Measurements from ENCODE around the gene SPHK1.
"Not testable (repeated sequence)": the region's sequence is repeated elsewhere in the genome, so short reads cannot be mapped to it uniquely, and the experiment has no call there.

The SPHK1 gene

GRCh38 chr17:76384222-76384986, at the start of gene SPHK1:
SPHK1 (plus strand) TSS chr17:76384609; CDS start chr17:76385645, 1,036 bp downstream.
- Histone ChIP-seq H3K4me1 (ENCODE audit: insufficient read depth, low read length) (peaks cover 10% of the 10 kb centered on the region; the same call in 1 of the 2 replicates), H3K9me3 (ENCODE audit: insufficient read depth, low read depth, low read length) (no peaks in the 10 kb centered on the region), H3K4me3 (ENCODE audit: low read length) (peak within 1 kb of the TSS; percentile 74), H3K36me3 (ENCODE audit: insufficient read depth, low read depth, low read length) (no peaks in the 10 kb centered on the region), H3K27me3 (ENCODE audit: insufficient read depth, low read length) (peaks cover 62% of the 10 kb centered on the region), H3K9ac (ENCODE audit: low read depth, low read length) (peak within 1 kb of the TSS; percentile 33; the same call in 1 of the 2 replicates), H3K27ac (ENCODE audit: low read length) (no peak within 1 kb of the TSS)

DNA sequence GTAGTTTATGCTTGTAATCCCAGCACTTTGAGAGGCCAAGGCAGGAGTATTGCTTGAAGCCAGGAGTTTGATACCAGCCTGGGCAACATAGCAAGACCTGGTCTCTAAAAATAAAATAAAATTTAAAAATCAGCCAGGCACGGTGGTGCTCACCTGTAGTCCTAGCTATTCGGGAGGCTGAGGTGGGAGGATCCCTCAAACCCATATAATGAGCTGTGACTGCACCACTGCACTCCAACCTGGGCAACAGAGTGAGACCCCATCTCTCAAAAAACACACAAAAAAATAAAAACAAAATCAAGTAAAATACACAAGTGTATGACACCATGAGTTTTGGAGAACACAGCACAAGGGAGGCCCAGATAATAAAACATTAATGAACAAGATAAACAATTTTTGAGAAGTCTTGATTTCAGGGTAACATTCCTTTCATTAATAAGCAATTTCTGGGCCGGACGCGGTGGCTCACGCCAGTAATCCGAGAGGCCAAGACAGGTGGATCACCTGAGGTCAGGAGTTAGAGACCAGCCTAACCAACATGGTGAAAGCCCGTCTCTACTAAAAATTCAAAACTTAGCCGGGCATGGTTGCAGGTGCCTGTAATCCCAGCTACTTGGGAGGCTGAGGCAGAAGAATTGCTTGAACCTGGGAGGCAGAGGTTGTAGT, 48.6 kb upstream of the SPHK1 start:
- no peak overlapping the region for H3K9ac ChIP-seq (ENCODE audit: low read depth, low read length)

DNA sequence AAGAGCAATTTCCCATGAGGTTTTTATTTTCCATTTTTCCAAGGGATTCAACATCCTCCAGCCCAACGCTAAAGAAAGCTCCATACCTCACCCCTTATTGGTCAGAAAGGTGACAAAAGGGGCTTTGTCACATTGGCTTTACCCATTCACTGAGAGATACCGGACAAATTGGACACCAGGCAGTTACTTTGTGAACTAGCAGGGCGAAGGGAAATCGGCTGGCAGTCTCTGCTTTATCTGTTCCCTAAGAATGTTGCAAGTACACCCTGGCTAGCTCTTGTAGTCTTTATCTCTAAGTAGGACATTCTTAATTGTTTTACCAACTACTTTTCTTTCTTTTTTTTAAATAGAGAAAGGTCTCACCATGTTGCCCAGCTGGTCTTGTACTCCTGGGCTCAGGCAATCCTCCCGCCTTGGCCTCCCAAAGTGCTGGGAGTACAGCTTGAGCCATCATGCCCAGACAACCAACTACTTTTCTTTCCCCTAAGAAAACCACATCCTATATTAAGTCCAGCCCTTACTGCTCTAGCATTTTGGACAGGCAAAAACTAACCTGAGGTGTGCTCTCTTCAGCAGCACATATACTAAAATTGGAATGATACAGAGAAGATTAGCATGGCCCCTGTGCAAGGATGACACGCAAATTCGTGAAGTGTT, 47.5 kb upstream of the SPHK1 start:
- no peaks in the 10 kb centered on the region for H3K27me3 ChIP-seq (ENCODE audit: insufficient read depth, low read length)
- peaks cover 11% of the 10 kb centered on the region; the same call in 1 of the 2 replicates for H3K36me3 ChIP-seq (ENCODE audit: insufficient read depth, low read depth, low read length)
- no peaks in the 10 kb centered on the region for H3K9me3 ChIP-seq (ENCODE audit: insufficient read depth, low read depth, low read length)
- no peak overlapping the region for H3K27ac ChIP-seq (ENCODE audit: low read length)
- H3K9ac ChIP-seq (ENCODE audit: low read depth, low read length) = no peak overlapping the region
- H3K4me1 ChIP-seq (ENCODE audit: insufficient read depth, low read length) = no peaks in the 10 kb centered on the region
- no peak overlapping the region for H3K4me3 ChIP-seq (ENCODE audit: low read length)

More for the DNA sequence above, 48.6 kb upstream of the SPHK1 start:
- no peaks in the 10 kb centered on the region for H3K4me1 ChIP-seq (ENCODE audit: insufficient read depth, low read length)
- H3K27me3 ChIP-seq (ENCODE audit: insufficient read depth, low read length) = no peaks in the 10 kb centered on the region
- H3K27ac ChIP-seq (ENCODE audit: low read length) = no peak overlapping the region
- no peak overlapping the region for H3K4me3 ChIP-seq (ENCODE audit: low read length)
- H3K36me3 ChIP-seq (ENCODE audit: insufficient read depth, low read depth, low read length) = peaks cover 15% of the 10 kb centered on the region; the same call in 1 of the 2 replicates
- no peaks in the 10 kb centered on the region for H3K9me3 ChIP-seq (ENCODE audit: insufficient read depth, low read depth, low read length)

- Histone ChIP-seq H3K9me3 (ENCODE audit: insufficient read depth, low read depth, low read length) (no peaks in the 10 kb centered on the region), H3K36me3 (ENCODE audit: insufficient read depth, low read depth, low read length) (peaks cover 13% of the 10 kb centered on the region; the same call in 1 of the 2 replicates), H3K4me3 (ENCODE audit: low read length) (no peak overlapping the region), H3K27ac (ENCODE audit: low read length) (no peak overlapping the region), H3K4me1 (ENCODE audit: insufficient read depth, low read length) (no peaks in the 10 kb centered on the region), H3K27me3 (ENCODE audit: insufficient read depth, low read length) (no peaks in the 10 kb centered on the region), H3K9ac (ENCODE audit: low read depth, low read length) (no peak overlapping the region)
Observed at GRCh38 chr17:76337413-76337777, 47.0 kb upstream of the SPHK1 start.

DNA sequence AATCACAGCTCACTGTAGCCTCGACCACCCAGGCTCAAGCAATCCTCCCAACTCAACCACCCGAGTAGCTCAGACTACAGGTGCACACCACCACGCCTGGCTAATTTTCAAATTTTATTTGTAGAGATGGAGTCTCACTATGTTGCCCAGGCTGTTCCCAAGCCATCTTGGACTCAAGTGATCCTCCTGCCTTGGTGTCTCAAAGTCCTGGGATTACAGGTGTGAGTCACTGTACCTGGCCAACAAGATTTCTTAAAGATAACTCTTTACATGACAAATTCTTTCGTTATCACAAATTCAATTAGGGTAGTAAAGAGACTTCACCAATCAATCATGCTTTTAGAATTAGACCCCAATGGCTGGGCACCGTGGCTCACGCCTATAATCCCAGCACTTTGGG, 43.1 kb upstream of the SPHK1 start:
- Histone ChIP-seq H3K36me3 (ENCODE audit: insufficient read depth, low read depth, low read length) (peaks cover 38% of the 10 kb centered on the region), H3K27me3 (ENCODE audit: insufficient read depth, low read length) (no peaks in the 10 kb centered on the region), H3K4me1 (ENCODE audit: insufficient read depth, low read length) (no peaks in the 10 kb centered on the region), H3K4me3 (ENCODE audit: low read length) (no peak overlapping the region), H3K27ac (ENCODE audit: low read length) (no peak overlapping the region), H3K9ac (ENCODE audit: low read depth, low read length) (no peak overlapping the region), H3K9me3 (ENCODE audit: insufficient read depth, low read depth, low read length) (no peaks in the 10 kb centered on the region)

- H3K9me3 ChIP-seq (ENCODE audit: insufficient read depth, low read depth, low read length) = no peaks in the 10 kb centered on the region
- H3K27ac ChIP-seq (ENCODE audit: low read length) = no peak overlapping the region
- no peaks in the 10 kb centered on the region for H3K27me3 ChIP-seq (ENCODE audit: insufficient read depth, low read length)
- H3K4me3 ChIP-seq (ENCODE audit: low read length) = no peak overlapping the region
- H3K9ac ChIP-seq (ENCODE audit: low read depth, low read length) = no peak overlapping the region
- peaks cover 51% of the 10 kb centered on the region for H3K36me3 ChIP-seq (ENCODE audit: insufficient read depth, low read depth, low read length)
- H3K4me1 ChIP-seq (ENCODE audit: insufficient read depth, low read length) = no peaks in the 10 kb centered on the region
Observed at GRCh38 chr17:76343106-76343505, 41.3 kb upstream of the SPHK1 start.

DNA sequence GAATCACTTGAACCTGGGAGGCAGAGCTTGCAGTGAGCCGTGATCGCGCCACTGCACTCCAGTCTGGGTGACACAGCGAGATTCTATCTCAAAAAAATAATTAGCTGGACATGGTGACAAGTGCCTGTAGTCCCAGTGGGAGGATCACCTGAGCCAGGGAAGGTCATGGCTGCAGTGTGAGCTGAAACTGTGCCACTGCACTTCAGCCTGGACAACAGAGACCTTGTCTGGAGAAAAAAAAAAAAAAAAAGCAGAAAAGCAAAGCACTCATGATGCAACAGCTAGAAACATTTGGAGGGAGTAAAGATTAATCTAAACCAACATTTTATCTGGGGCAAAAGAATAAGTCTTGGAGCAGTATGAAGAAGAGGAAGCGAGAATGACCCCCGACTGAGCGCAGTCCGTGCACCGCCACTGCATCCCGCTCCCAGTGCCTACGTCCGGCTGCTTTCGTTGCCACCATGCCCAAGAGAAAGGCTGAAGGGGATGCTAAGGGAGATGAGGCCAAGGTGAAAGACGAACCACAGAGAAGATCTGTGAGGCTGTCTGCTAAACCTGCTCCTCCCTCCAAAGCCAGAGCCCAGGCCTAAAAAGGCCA, 38.9 kb upstream of the SPHK1 start:
- Histone ChIP-seq H3K27ac (ENCODE audit: low read length) (no peak overlapping the region), H3K4me3 (ENCODE audit: low read length) (no peak overlapping the region), H3K4me1 (ENCODE audit: insufficient read depth, low read length) (no peaks in the 10 kb centered on the region), H3K9ac (ENCODE audit: low read depth, low read length) (no peak overlapping the region), H3K27me3 (ENCODE audit: insufficient read depth, low read length) (no peaks in the 10 kb centered on the region), H3K9me3 (ENCODE audit: insufficient read depth, low read depth, low read length) (no peaks in the 10 kb centered on the region), H3K36me3 (ENCODE audit: insufficient read depth, low read depth, low read length) (peaks cover 48% of the 10 kb centered on the region)

DNA sequence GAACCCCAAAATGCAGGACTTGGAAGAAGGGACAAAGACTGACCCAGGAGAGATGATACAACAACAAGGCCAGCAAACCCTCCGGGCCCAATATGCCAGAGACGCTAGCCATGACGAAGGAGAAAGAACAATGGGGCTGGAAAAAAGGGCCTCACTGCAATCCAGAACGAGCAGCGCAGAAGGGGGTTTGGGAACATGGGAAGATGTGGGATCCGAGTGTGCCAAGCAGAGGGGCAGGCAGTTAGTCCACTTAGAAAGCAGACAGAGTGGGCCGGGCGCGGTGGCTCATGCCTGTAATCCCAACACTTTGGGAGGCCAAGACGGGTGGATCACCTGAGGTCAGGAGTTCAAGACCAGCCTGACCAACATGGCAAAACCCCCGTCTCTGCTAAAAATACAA, 37.5 kb upstream of the SPHK1 start:
- H3K27ac ChIP-seq (ENCODE audit: low read length) = not testable (repeated sequence)
- peaks cover 42% of the 10 kb centered on the region for H3K36me3 ChIP-seq (ENCODE audit: insufficient read depth, low read depth, low read length)

DNA sequence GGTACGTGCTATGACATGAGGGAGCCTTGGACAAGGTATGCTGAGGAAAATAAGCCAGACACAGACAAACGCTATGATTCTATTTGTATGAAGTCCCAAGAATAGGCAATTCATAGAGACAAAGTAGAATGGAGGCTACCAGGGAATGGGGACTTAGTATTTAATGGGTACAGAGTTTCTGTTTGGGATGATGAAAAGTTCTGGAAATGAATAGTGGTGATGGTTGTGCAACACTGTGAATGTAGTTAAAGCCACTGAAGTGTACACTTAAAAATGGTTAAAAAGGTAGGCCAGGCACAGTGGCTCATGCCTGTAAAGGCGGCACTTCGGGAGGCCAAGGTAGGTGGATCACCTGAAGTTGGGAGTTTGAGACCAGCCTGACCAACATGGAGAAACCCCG, 33.9 kb upstream of the SPHK1 start:
- Histone ChIP-seq H3K4me1 (ENCODE audit: insufficient read depth, low read length) (peaks cover 4% of the 10 kb centered on the region; the same call in 1 of the 2 replicates), H3K9ac (ENCODE audit: low read depth, low read length) (no peak overlapping the region), H3K4me3 (ENCODE audit: low read length) (no peak overlapping the region), H3K27me3 (ENCODE audit: insufficient read depth, low read length) (peaks cover 4% of the 10 kb centered on the region; the same call in 1 of the 2 replicates), H3K9me3 (ENCODE audit: insufficient read depth, low read depth, low read length) (no peaks in the 10 kb centered on the region), H3K36me3 (ENCODE audit: insufficient read depth, low read depth, low read length) (peaks cover 22% of the 10 kb centered on the region), H3K27ac (ENCODE audit: low read length) (no peak overlapping the region)

More for the DNA sequence above, 37.5 kb upstream of the SPHK1 start:
- H3K9me3 ChIP-seq (ENCODE audit: insufficient read depth, low read depth, low read length); H3K4me3 ChIP-seq (ENCODE audit: low read length); H3K27me3 ChIP-seq (ENCODE audit: insufficient read depth, low read length); H3K4me1 ChIP-seq (ENCODE audit: insufficient read depth, low read length); H3K9ac ChIP-seq (ENCODE audit: low read depth, low read length): not testable (repeated sequence)

GRCh38 chr17:76351526-76352071, 32.8 kb upstream of the SPHK1 start:
- no peaks in the 10 kb centered on the region for H3K9me3 ChIP-seq (ENCODE audit: insufficient read depth, low read depth, low read length)
- no peak overlapping the region for H3K27ac ChIP-seq (ENCODE audit: low read length)
- H3K36me3 ChIP-seq (ENCODE audit: insufficient read depth, low read depth, low read length) = peaks cover 11% of the 10 kb centered on the region; the same call in 1 of the 2 replicates
- no peak overlapping the region for H3K9ac ChIP-seq (ENCODE audit: low read depth, low read length)
- H3K27me3 ChIP-seq (ENCODE audit: insufficient read depth, low read length) = peaks cover 4% of the 10 kb centered on the region; the same call in 1 of the 2 replicates
- peaks cover 4% of the 10 kb centered on the region; the same call in 1 of the 2 replicates for H3K4me1 ChIP-seq (ENCODE audit: insufficient read depth, low read length)
- H3K4me3 ChIP-seq (ENCODE audit: low read length) = no peak overlapping the region

DNA sequence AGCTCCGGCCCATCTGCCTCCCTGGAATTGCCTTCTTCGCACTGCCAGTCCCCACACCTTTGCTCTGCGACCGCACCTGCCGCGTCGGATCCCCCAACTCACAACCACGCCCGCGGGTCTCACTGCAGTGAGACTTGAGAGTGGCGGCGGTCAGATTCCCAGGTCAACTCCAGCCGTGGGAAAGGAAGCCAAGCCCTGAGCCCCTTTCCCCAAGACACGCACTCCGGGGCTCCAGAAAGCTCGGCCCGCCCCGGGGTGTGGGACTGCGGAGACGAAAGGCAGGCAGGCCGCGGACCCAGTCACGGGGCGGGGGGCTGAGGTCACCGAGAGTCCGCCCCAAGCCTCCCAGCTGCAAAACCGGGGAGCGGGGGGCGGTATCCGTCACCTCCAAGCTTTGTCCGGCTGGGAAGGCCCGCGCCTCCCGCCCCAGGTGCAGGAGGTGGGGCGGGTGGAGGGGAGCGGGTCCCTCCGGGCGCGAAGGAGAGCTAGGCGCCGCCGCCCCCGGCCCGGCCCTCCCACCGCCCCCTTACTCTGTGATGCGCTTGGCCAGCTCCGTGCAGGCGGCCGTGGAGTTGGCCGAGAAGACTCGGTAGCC, 31.3 kb upstream of the SPHK1 start:
- peak overlapping the region; percentile 84 for H3K27ac ChIP-seq (ENCODE audit: low read length)
- H3K4me1 ChIP-seq (ENCODE audit: insufficient read depth, low read length) = peaks cover 4% of the 10 kb centered on the region; the same call in 1 of the 2 replicates
- H3K9me3 ChIP-seq (ENCODE audit: insufficient read depth, low read depth, low read length) = no peaks in the 10 kb centered on the region
- no peaks in the 10 kb centered on the region for H3K36me3 ChIP-seq (ENCODE audit: insufficient read depth, low read depth, low read length)
- peaks cover 4% of the 10 kb centered on the region; the same call in 1 of the 2 replicates for H3K27me3 ChIP-seq (ENCODE audit: insufficient read depth, low read length)
- peak overlapping the region; percentile 83 for H3K4me3 ChIP-seq (ENCODE audit: low read length)
- peak overlapping the region; percentile 84; the same call in 1 of the 2 replicates for H3K9ac ChIP-seq (ENCODE audit: low read depth, low read length)

Measured in iPS-20b (cell line).